ENCODE data around the gene MINAR1. TPM values are rescaled to one million over a fixed set of nuclear protein-coding genes. Genes with fewer than 3 reads are reported as not detected.

Gene MINAR1
- total RNA-seq, 1 donor: 2.5 TPM

DNA sequence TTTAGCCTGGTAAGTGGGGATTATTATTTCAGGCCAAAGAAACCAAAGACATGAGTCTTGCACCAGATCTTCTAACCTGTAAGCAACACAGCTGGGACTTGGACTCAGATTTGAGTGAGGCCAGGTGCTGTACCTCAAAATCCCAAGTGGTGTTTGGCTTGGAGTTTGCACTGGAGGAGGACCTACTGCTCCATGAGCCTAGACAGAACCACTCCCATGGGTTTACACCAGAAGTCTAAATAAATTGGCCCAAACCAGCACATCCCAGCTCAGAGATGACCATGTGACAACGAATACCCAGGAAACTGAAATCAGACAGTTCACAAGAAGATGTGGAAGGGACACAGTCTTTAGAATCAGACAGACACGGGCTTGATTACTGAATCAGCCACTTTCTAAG, 47.5 kb downstream of the MINAR1 start:
- Histone ChIP-seq H4K20me1 (ENCODE audit: insufficient read depth, low read length) (no peaks in the 10 kb centered on the region), H3K79me2 (ENCODE audit: insufficient read depth, low read length) (no peaks in the 10 kb centered on the region)

GRCh38 chr15:79481793-79482192, 49.7 kb downstream of the MINAR1 start:
- DNase-seq (ENCODE audit: insufficient read length, low spot score, missing footprints): no peak
- TF ChIP-seq, protein P1, sequence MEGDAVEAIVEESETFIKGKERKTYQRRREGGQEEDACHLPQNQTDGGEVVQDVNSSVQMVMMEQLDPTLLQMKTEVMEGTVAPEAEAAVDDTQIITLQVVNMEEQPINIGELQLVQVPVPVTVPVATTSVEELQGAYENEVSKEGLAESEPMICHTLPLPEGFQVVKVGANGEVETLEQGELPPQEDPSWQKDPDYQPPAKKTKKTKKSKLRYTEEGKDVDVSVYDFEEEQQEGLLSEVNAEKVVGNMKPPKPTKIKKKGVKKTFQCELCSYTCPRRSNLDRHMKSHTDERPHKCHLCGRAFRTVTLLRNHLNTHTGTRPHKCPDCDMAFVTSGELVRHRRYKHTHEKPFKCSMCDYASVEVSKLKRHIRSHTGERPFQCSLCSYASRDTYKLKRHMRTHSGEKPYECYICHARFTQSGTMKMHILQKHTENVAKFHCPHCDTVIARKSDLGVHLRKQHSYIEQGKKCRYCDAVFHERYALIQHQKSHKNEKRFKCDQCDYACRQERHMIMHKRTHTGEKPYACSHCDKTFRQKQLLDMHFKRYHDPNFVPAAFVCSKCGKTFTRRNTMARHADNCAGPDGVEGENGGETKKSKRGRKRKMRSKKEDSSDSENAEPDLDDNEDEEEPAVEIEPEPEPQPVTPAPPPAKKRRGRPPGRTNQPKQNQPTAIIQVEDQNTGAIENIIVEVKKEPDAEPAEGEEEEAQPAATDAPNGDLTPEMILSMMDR (IDR thresholded peaks at IDR 0.05; ENCODE audit: extremely low read depth, low read depth, low read length): no peak
- no peaks in the 10 kb centered on the region for H3K4me1 ChIP-seq (ENCODE audit: insufficient read depth, low read length)

More for the DNA sequence above, 47.5 kb downstream of the MINAR1 start:
- no peak overlapping the region for H3K4me2 ChIP-seq (ENCODE audit: insufficient read depth, low read length)
- H3K27ac ChIP-seq (ENCODE audit: low read depth, low read length): no peak overlapping the region
- no peak for DNase-seq (ENCODE audit: insufficient read length, low spot score, missing footprints)
- no peaks in the 10 kb centered on the region for H3K27me3 ChIP-seq (ENCODE audit: insufficient read depth, low read length)
- no peak overlapping the region for H2AFZ ChIP-seq (ENCODE audit: low read length)
- H3K36me3 ChIP-seq (ENCODE audit: insufficient read depth, low read length): no peaks in the 10 kb centered on the region
- TF ChIP-seq, protein P1 (IDR thresholded peaks at IDR 0.05; ENCODE audit: extremely low read depth, low read depth, low read length): no peak
- H3K9me3 ChIP-seq (ENCODE audit: low read depth, low read length): no peaks in the 10 kb centered on the region
- peaks cover 2% of the 10 kb centered on the region for H3K4me1 ChIP-seq (ENCODE audit: insufficient read depth, low read length)
- no peak overlapping the region for H3K4me3 ChIP-seq (ENCODE audit: insufficient read depth, low read length)

More at GRCh38 chr15:79481793-79482192, 49.7 kb downstream of the MINAR1 start:
- Histone ChIP-seq H3K79me2 (ENCODE audit: insufficient read depth, low read length) (no peaks in the 10 kb centered on the region), H3K4me3 (ENCODE audit: insufficient read depth, low read length) (no peak overlapping the region), H3K36me3 (ENCODE audit: insufficient read depth, low read length) (no peaks in the 10 kb centered on the region), H4K20me1 (ENCODE audit: insufficient read depth, low read length) (no peaks in the 10 kb centered on the region), H2AFZ (ENCODE audit: low read length) (no peak overlapping the region), H3K27ac (ENCODE audit: low read depth, low read length) (no peak overlapping the region), H3K27me3 (ENCODE audit: insufficient read depth, low read length) (no peaks in the 10 kb centered on the region), H3K9me3 (ENCODE audit: low read depth, low read length) (no peaks in the 10 kb centered on the region), H3K4me2 (ENCODE audit: insufficient read depth, low read length) (no peak overlapping the region)

Other genes starting within 250 kb of the MINAR1 start
- not detected in 2 replicates for gene ANKRD34C, start 149.6 kb upstream of the MINAR1 start, total RNA-seq
- 154 and 161 TPM in 2 replicates for gene TMED3, start 121.2 kb upstream of the MINAR1 start, total RNA-seq

Data from osteoblast (primary cell).